Gastroesophageal sphincter (tissue), 3 donors: ENCODE measurements around the gene TGFA.

Experiments
- EP300 ChIP-seq: sonication (generic); formaldehyde crosslinking; IDR thresholded peaks from one replicate; pipeline ENCODE4 v1.6.1; 2017; ENCODE audit warnings: antibody characterized with exemption, mild to moderate bottlenecking
- POLR2A ChIP-seq, 2 donors: fragments of 450-650 bp; IDR thresholded peaks; one replicate each; pipeline ENCODE4 v1.6.1; 2017; ENCODE audit warnings: antibody characterized with exemption in 2 of 2, mild to moderate bottlenecking in 2 of 2, moderate library complexity in 1 of 2
- POLR2AphosphoS5 ChIP-seq: sonication (generic); formaldehyde crosslinking; IDR thresholded peaks from one replicate; pipeline ENCODE4 v1.6.1; 2017; ENCODE audit warnings: antibody characterized with exemption
- TF ChIP-seq, protein P1 (sequence below), 4 experiments: fragments of 200-600 bp in 2 of 4; fragments of 450-650 bp in 2 of 4; sonication (generic) in 1 of 4; IDR thresholded peaks; one replicate each; pipeline ENCODE4 v1.5.1; 2017 to 2019; ENCODE audit warnings: antibody characterized with exemption in 4 of 4, mild to moderate bottlenecking in 2 of 4, moderate library complexity in 2 of 4

DNA sequence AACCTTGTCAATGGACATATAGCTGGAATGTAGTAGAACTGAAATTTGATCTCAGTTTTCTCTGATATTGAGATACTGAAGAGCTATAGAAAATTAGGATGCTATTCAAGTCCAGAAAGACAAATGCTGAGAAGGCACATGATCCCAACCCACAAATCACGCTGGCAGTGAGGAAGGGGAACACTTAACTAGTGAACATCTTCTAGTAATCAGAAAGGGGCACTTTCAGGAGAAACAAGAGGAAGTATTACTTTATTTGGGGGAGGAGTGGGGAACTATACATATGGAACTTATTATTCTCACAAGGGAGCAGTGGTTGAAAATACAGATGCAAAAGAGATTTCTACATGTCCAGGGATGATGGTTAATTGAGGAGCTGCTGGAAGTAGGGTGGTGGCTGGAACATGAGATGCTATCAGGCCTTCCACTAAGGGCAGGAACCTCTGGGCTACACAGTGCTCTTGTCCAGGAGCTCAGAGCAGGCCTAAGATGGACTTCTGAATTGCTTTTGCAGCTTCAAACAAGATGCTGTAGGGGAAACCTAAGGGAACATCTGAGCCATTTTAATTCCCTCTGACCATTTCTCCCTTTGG, 79.3 kb downstream of the TGFA start:
- TF ChIP-seq, protein P1, sequence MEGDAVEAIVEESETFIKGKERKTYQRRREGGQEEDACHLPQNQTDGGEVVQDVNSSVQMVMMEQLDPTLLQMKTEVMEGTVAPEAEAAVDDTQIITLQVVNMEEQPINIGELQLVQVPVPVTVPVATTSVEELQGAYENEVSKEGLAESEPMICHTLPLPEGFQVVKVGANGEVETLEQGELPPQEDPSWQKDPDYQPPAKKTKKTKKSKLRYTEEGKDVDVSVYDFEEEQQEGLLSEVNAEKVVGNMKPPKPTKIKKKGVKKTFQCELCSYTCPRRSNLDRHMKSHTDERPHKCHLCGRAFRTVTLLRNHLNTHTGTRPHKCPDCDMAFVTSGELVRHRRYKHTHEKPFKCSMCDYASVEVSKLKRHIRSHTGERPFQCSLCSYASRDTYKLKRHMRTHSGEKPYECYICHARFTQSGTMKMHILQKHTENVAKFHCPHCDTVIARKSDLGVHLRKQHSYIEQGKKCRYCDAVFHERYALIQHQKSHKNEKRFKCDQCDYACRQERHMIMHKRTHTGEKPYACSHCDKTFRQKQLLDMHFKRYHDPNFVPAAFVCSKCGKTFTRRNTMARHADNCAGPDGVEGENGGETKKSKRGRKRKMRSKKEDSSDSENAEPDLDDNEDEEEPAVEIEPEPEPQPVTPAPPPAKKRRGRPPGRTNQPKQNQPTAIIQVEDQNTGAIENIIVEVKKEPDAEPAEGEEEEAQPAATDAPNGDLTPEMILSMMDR (IDR thresholded peaks at IDR 0.05), result no peak
- TF ChIP-seq POLR2AphosphoS5 (no peak), POLR2A (IDR thresholded peaks at IDR 0.05) (no peak), EP300 (no peak)
